Muscle of leg (tissue), 11 donors: ENCODE measurements around the gene CACNA2D4. TPM values are rescaled to one million over a fixed set of nuclear protein-coding genes. Genes with fewer than 3 reads are reported as not detected.

Experiments
- DNase-seq: peaks from one replicate; pipeline ENCODE4 v3.0.0; 2013
- H3K27ac ChIP-seq: one replicate; pipeline ENCODE4 v1.5.1; 2013; ENCODE audit warnings: mild to moderate bottlenecking, low read length, control low read depth
- H3K27me3 ChIP-seq: one replicate; pipeline ENCODE4 v1.6.1; 2013; ENCODE audit warnings: low read length; ENCODE audit not compliant: control insufficient read depth, insufficient read depth
- H3K36me3 ChIP-seq: one replicate; pipeline ENCODE4 v1.6.1; 2013; ENCODE audit warnings: low read length; ENCODE audit not compliant: control insufficient read depth, insufficient read depth
- H3K4me1 ChIP-seq: one replicate; pipeline ENCODE4 v1.6.1; 2013; ENCODE audit warnings: low read length; ENCODE audit not compliant: control insufficient read depth, insufficient read depth
- H3K4me3 ChIP-seq: one replicate; pipeline ENCODE4 v1.5.1; 2013; ENCODE audit warnings: low read length, control low read depth
- H3K9me3 ChIP-seq: replicated peaks from 2 replicates; pipeline ENCODE4 v1.6.1; 2013; ENCODE audit warnings: low read depth, low read length; ENCODE audit not compliant: control insufficient read depth
- WGBS: methylation state at CpG from one replicate; pipeline ENCODE4 v1.1.5; 2013; ENCODE audit warnings: missing lambda C conversion rate; ENCODE audit not compliant: insufficient coverage; 5-methylcytosine and 5-hydroxymethylcytosine counted together
- polyA plus RNA-seq, 8 donors: library from polyadenylated mRNA; unstranded; fragments of 120-200 nt; gene quantifications; one replicate each; pipeline versions ENCODE4 v1.2.1 to v1.2.3, GENCODE V29; 2013; ENCODE audit warnings: inconsistent platforms in 1 of 8, low replicate concordance in 1 of 8; ENCODE audit not compliant: insufficient read length in 8 of 8, insufficient read depth in 1 of 8
- total RNA-seq: library from RNA; stranded (reverse); fragments of 120-200 nt; gene quantifications from one replicate; pipeline ENCODE4 v1.2.4, GENCODE V29; 2013

Gene CACNA2D4
- total and polyA plus RNA-seq, 9 donors: 1.4 to 4.2 (median 2.6) TPM

DNA sequence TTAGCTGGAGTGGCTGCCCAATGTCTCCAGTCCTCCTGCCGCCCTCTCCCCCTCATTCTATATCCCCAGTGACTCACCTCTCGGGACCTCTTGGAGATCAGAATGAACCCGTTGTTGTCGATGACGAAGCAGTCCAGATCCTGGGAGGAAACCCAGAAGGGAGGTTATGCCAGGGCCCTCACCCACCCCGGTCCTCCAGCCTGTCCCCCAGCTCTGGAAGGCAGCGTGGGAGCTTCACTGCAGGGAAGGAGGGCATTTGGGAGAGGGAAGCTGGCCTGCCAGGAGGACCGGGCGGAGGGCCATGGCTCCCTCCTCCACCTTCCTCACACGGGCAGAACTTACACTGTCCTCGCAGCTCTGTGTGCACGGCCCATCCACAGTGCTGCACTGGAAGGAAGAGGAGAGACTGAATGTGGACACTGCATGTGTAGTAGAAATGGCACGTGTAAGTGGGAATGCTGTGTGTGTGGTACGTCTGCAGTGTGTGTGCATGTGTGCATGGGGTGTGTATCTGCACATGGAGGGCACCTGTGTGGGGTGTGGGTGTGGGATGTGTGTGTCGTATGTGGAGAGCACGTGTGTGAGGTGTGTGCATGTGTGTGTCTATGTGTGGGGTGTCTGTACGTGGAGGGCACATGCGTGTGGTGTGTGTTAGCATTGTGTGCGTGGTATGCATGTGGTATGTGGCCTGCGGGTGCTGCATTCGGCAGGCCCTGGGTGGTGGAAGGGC is 108.1 kb downstream of the CACNA2D4 start:
- no peak for DNase-seq
- Histone ChIP-seq H3K36me3 (no peaks in the 10 kb centered on the region), H3K27me3 (peaks cover 14% of the 10 kb centered on the region), H3K9me3 (no peaks in the 10 kb centered on the region), H3K4me1 (peaks cover 13% of the 10 kb centered on the region), H3K27ac (no peak overlapping the region), H3K4me3 (no peak overlapping the region)
- 82% methylated on average over 13 of the region's 21 CpGs for WGBS

DNA sequence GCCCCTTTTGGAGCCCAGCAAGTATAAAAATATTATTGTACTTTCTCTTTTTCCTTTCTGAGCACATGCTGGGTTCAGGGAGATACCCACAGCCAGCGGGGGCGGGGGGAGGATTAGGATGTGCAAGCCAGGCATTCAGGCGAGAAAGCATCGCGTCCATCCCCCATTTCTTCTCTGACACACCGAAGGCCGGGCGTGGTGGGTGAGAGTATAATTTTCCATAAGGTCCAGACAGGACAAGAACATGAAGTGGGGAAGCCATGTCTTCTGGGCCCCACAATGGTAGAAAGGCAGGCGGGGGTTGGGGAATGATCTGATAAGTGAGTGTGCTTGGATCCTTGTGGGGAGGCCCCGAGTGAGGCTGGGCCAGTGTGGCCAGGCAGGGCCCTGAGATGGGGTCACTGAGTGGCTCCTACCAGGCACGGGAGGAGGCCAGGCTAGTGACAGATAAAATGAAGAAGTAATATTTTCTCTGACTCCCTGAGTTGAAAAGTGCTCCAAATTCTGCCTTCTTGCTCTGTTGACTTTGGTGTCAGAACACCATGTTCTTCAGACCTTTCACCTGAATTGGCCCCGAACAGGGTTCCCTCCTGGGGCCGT is 108.8 kb downstream of the CACNA2D4 start:
- WGBS: 84% methylated on average over 5 of the region's 13 CpGs
- Histone ChIP-seq H3K27ac (no peak overlapping the region), H3K9me3 (no peaks in the 10 kb centered on the region), H3K36me3 (no peaks in the 10 kb centered on the region), H3K27me3 (peaks cover 14% of the 10 kb centered on the region), H3K4me1 (peaks cover 16% of the 10 kb centered on the region), H3K4me3 (no peak overlapping the region)
- no peak for DNase-seq

DNA sequence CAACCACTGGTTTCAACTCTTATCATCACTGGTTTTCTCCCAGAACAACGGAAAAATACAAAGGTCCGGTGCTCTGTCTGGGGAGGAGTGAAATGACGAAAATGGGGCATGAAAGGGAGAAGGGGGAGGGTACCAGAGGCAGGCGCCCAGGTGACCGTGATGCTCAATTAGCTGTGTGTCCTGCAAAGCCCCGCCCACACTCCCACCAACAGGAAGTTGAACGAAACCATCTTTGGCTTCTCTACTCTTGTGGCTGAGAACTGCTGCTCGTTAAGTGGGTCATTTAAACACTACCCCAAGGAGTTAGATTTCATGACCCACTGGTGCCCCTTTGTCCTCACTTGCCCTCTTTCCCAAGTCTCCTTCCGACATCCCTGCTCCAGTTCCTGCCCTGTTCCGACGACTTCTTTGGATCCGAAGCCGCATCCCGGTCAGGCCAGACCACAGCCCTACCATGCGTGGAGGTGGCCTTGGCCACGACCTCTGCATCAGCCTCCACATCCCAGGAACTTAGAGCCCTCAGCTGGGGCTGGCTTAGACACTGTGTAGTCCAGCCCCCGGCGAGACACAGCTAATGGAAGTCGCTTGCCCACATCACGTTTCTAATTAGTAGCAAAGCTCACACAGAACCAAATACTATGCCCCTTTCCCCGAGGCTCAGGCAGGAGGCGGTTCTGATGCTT is 109.5 kb downstream of the CACNA2D4 start:
- no peak overlapping the region for H3K27ac ChIP-seq
- DNase-seq: no peak
- peaks cover 9% of the 10 kb centered on the region for H3K27me3 ChIP-seq
- H3K9me3 ChIP-seq: no peaks in the 10 kb centered on the region
- no peak overlapping the region for H3K4me3 ChIP-seq
- peaks cover 19% of the 10 kb centered on the region for H3K4me1 ChIP-seq
- H3K36me3 ChIP-seq: no peaks in the 10 kb centered on the region
- 83% methylated on average over 18 of the region's 22 CpGs for WGBS

DNA sequence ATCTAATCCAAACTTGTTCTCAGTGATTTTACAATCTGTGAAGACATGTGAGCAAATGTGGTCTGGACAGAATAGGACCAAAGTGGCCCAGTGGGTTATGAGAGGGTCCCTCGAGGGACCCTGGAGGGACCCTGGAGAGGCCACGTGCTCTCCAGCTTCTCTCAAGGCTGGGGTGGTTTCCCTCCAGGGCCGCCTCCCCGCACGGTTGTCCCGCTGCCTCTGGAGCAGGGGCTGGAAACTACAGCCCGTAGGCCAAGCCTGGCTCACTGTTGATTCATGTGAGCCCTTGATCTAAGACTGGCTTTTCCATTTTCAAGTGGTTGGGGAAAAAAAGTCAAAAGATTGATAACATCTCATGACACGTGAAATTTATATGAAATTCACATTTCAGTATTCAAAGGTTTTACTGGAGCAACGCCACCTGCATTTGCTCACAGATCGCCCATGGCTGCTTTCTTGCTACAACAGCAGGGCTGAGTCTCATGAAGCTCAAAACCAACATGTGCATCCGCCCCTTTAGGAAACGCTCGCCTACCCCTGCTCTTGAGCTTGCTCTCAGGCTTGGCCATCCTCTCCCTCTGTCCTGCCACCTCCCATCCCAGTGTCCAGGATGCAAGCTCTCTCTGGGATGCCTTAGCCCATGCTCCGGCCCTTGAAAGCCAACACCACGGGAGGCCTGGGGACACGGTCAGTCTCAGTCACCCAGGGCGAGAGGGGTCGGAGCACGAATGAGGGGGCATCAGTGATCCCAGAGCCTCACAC is 110.2 kb downstream of the CACNA2D4 start:
- Histone ChIP-seq H3K4me3 (no peak overlapping the region), H3K4me1 (peaks cover 19% of the 10 kb centered on the region), H3K27ac (no peak overlapping the region), H3K36me3 (no peaks in the 10 kb centered on the region), H3K9me3 (no peaks in the 10 kb centered on the region), H3K27me3 (peaks cover 3% of the 10 kb centered on the region)
- DNase-seq: no peak
- 77% methylated on average over 15 of the region's 19 CpGs for WGBS

DNA sequence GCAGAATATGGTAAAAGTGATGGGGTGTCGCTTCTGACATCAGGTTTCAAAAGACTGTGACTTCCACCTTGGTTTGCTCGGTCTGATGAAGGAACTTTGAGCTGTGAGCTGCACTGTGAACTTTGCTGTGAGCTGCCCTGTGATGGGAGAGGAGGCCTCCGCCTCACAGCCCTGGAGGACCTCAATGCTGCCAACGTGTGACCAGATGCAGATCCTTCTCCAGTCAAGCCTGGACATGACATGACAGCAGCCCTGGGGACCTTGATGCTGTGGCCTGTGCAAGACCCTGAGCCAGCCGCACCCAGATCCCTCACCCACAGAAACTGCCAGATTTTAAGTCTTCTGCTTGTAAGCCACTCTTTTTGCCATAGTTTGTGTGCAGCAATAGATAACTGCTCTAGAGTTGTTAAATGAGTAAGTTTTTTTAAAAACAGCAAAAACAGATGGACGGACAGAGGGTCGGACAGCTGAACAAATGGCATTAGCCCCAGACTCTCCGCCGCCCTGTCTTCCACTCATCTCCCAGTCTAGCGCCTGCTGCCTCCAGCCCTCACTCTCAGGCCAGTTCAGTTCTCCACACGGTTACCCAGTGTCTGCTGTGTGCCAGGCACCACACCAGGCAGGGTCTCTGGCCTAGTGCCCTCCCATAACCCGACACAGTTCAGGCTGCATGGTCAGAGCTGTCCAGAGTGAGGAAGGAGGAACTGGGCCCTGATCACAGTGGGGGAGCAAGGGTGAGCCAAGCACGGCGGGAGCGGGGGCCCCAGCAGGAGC is 111.2 kb downstream of the CACNA2D4 start:
- DNase-seq: no peak
- Histone ChIP-seq H3K27ac (no peak overlapping the region), H3K27me3 (no peaks in the 10 kb centered on the region), H3K9me3 (no peaks in the 10 kb centered on the region), H3K4me1 (peaks cover 19% of the 10 kb centered on the region), H3K4me3 (no peak overlapping the region), H3K36me3 (no peaks in the 10 kb centered on the region)
- WGBS: 81% methylated on average over 12 of the region's 15 CpGs

- DNase-seq: no peak
- no peaks in the 10 kb centered on the region for H3K27me3 ChIP-seq
- 68% methylated on average over 5 of the region's 7 CpGs for WGBS
- H3K27ac ChIP-seq: peak overlapping the region; percentile 13
- H3K4me1 ChIP-seq: peaks cover 19% of the 10 kb centered on the region
- H3K9me3 ChIP-seq: no peaks in the 10 kb centered on the region
- no peaks in the 10 kb centered on the region for H3K36me3 ChIP-seq
- H3K4me3 ChIP-seq: no peak overlapping the region
Measured at GRCh38 chr12:1806301-1807086, 112.0 kb downstream of the CACNA2D4 start.

DNA sequence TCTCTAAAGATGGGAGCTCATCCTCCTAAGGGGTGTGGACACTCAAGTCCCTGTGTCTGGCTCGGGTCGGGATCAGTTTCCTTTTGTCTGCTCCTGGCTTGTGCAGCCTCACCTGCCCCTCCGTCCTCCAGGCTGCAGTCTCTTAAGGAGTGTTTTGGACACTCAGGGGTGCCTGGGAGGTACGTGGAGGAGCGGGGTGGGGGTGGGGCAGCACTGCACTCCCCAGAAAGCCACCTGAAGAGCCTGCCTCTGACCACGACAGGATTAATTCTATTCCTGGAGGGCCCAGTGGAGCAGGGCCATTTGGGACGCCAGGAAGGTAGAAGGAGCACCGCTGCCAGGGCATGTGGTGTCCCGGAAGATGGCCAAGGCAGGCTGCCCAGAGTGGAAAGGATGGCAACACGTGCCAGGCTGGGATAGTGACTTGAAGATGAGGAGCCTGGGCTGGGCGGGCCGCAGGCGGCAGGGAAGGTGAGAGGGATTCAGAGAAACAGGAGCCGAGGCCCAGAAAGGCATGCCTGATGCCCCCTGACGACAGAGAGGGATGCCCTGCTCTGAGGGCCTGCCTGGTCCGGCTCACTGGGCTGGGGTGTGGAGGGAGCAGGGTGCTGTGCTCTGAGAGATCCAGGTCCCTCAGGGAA is 112.9 kb downstream of the CACNA2D4 start:
- Histone ChIP-seq H3K4me3 (no peak overlapping the region), H3K27me3 (no peaks in the 10 kb centered on the region)

DNA sequence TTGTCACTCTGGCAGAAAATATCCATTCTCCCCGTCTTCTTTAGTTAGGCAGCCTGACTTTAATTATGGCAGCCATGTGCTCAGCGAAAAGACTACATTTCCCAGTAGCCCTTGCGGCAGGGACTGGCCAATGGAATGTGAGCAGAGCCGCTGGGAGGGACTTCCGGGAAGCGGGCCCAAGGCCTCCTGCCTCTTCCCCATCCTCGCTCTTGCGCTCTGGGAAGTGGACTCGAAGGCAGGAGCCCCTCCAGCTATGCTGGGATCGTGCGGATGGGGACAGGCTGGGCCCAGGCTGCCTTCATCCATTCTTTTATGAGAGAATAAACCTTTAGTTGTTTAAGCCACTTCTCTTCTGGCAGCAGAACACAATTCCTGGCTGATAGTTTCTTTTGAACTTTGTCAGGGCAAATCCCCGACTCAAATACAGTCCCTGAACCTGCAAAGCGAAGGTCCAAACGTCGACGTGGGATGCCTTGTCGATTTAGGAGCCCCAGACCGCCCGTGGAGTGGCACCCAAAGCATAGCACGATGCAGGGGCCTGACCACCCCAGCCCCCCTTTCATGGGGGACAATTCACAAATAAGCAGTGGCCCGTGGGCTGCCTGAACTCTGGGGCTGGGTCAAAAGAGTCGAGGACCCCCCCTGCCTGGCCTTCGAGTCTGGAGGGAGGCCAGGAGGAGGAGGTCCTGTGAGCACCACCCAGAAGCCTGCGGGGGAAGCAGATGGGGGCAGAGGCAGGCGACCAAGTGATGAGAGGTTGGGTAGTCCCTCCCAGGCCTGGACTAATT is 113.7 kb downstream of the CACNA2D4 start:
- 63% methylated on average over 19 of the region's 25 CpGs for WGBS
- no peaks in the 10 kb centered on the region for H3K27me3 ChIP-seq
- peak; percentile 97 for DNase-seq
- no peaks in the 10 kb centered on the region for H3K9me3 ChIP-seq
- no peak overlapping the region for H3K4me3 ChIP-seq
- no peaks in the 10 kb centered on the region for H3K36me3 ChIP-seq
- H3K4me1 ChIP-seq: peaks cover 19% of the 10 kb centered on the region
- H3K27ac ChIP-seq: no peak overlapping the region

More for the DNA sequence above, 112.9 kb downstream of the CACNA2D4 start:
- Histone ChIP-seq H3K27ac (peak overlapping the region; percentile 13), H3K9me3 (no peaks in the 10 kb centered on the region), H3K4me1 (peaks cover 19% of the 10 kb centered on the region), H3K36me3 (no peaks in the 10 kb centered on the region)
- 82% methylated on average over 14 of the region's 16 CpGs for WGBS
- DNase-seq: no peak
